22Rv1 (cell line): ENCODE measurements around the gene SGSM2.

Experiments
- CTCF ChIP-seq: fragments of 450-650 bp; IDR thresholded peaks from 2 replicates; pipeline ENCODE4 v1.5.1; 2017; ENCODE audit warnings: mild to moderate bottlenecking
- ZFX ChIP-seq: fragments of 450-650 bp; IDR thresholded peaks from 2 replicates; pipeline ENCODE4 v1.6.1; 2017; ENCODE audit warnings: antibody characterized with exemption, borderline replicate concordance

- no peak for TF ChIP-seq CTCF
- no peak for TF ChIP-seq ZFX
These were observed 19.5 kb upstream of the SGSM2 start for GRCh38 chr17:2317796-2318195.
